HepG2 (cell line): ENCODE data around the gene CSNK1D. TPM values are rescaled to one million over a fixed set of nuclear protein-coding genes. Genes with fewer than 3 reads are reported as not detected.

Experiments used
- ADNP ChIP-seq: sonication (generic); formaldehyde crosslinking; IDR thresholded peaks from 2 replicates; pipeline ENCODE4 v1.4.0; 2020; ENCODE audit warnings: missing genetic modification reagents
- AFF4 ChIP-seq: sonication (generic); formaldehyde crosslinking; IDR thresholded peaks from 2 replicates; pipeline ENCODE4 v1.4.0; 2020; ENCODE audit warnings: missing genetic modification reagents
- CENPBD1 ChIP-seq: sonication (generic); formaldehyde crosslinking; IDR thresholded peaks from 2 replicates; pipeline ENCODE4 v1.8.0; 2022; ENCODE audit warnings: missing genetic modification reagents, low read depth, mild to moderate bottlenecking, borderline replicate concordance
- DPF2 ChIP-seq: sonication (generic); formaldehyde crosslinking; IDR thresholded peaks from 2 replicates; pipeline ENCODE4 v1.4.0; 2020; ENCODE audit warnings: mild to moderate bottlenecking, low read depth, missing genetic modification reagents, borderline replicate concordance
- DRAP1 ChIP-seq: IDR thresholded peaks from 2 replicates; pipeline ENCODE4 v1.6.1; 2016; ENCODE audit warnings: missing genetic modification reagents, missing compliant biosample characterization
- ERF ChIP-seq: IDR thresholded peaks from 2 replicates; pipeline ENCODE4 v1.6.1; 2018; ENCODE audit warnings: missing biosample characterization, missing genetic modification reagents
- GATAD2A ChIP-seq: IDR thresholded peaks from 2 replicates; pipeline ENCODE4 v1.6.1; 2016
- GLI4 ChIP-seq: sonication (generic); formaldehyde crosslinking; IDR thresholded peaks from 2 replicates; pipeline ENCODE4 v1.5.1; 2020; ENCODE audit warnings: missing genetic modification reagents, mild to moderate bottlenecking, moderate library complexity, borderline replicate concordance
- ISX ChIP-seq: sonication (generic); formaldehyde crosslinking; conservative IDR thresholded peaks from 2 replicates; pipeline ENCODE4 v1.5.0; 2020; ENCODE audit warnings: missing genetic modification reagents
- MAFK ChIP-seq, 2 experiments: IDR thresholded peaks in 1 of 2; conservative IDR thresholded peaks in 1 of 2; 2 replicates each; pipeline ENCODE4 v1.6.1; 2011; ENCODE audit warnings: improper control_type of control experiment in 2 of 2, low read length in 2 of 2
- PLSCR1 ChIP-seq: sonication (generic); formaldehyde crosslinking; IDR thresholded peaks from 2 replicates; pipeline ENCODE4 v1.5.0; 2020; ENCODE audit warnings: missing genetic modification reagents, mild to moderate bottlenecking, borderline replicate concordance
- POGZ ChIP-seq: sonication (generic); formaldehyde crosslinking; IDR thresholded peaks from 2 replicates; pipeline ENCODE4 v1.4.0; 2020; ENCODE audit warnings: mild to moderate bottlenecking, missing genetic modification reagents
- PREB ChIP-seq: sonication (generic); formaldehyde crosslinking; IDR thresholded peaks from 2 replicates; pipeline ENCODE4 v1.4.0; 2020; ENCODE audit warnings: missing genetic modification reagents
- SNAI1 ChIP-seq: sonication (generic); formaldehyde crosslinking; IDR thresholded peaks from 2 replicates; pipeline ENCODE4 v1.5.0; 2020; ENCODE audit warnings: mild to moderate bottlenecking, missing genetic modification reagents, borderline replicate concordance
- TAF1 ChIP-seq: sonication (generic); formaldehyde crosslinking; IDR thresholded peaks from 2 replicates; pipeline ENCODE4 v1.4.0; 2020; ENCODE audit warnings: missing genetic modification reagents
- TP53 ChIP-seq: sonication (generic); formaldehyde crosslinking; conservative IDR thresholded peaks from 2 replicates; pipeline ENCODE4 v1.4.0; 2020; ENCODE audit warnings: missing genetic modification reagents
- ZBTB7B ChIP-seq: sonication (generic); formaldehyde crosslinking; IDR thresholded peaks from 2 replicates; pipeline ENCODE4 v1.4.0; 2020; ENCODE audit warnings: missing genetic modification reagents
- ZNF343 ChIP-seq: sonication (generic); formaldehyde crosslinking; IDR thresholded peaks from 2 replicates; pipeline ENCODE4 v1.4.0; 2020; ENCODE audit warnings: mild to moderate bottlenecking, missing genetic modification reagents
- ZNF350 ChIP-seq: sonication (generic); formaldehyde crosslinking; IDR thresholded peaks from 2 replicates; pipeline ENCODE4 v1.4.0; 2020; ENCODE audit warnings: mild to moderate bottlenecking, low read depth, missing genetic modification reagents, borderline replicate concordance
- ZNF414 ChIP-seq: sonication (generic); formaldehyde crosslinking; IDR thresholded peaks from 2 replicates; pipeline ENCODE4 v1.5.0; 2020; ENCODE audit warnings: missing genetic modification reagents
- ZNF496 ChIP-seq: sonication (generic); formaldehyde crosslinking; IDR thresholded peaks from 2 replicates; pipeline ENCODE4 v1.8.1; 2023; ENCODE audit warnings: mild to moderate bottlenecking, moderate library complexity, missing genetic modification reagents; ENCODE audit not compliant: insufficient replicate concordance
- ZNF558 ChIP-seq: sonication (generic); formaldehyde crosslinking; IDR thresholded peaks from 2 replicates; pipeline ENCODE4 v1.9.0; 2022; ENCODE audit warnings: mild to moderate bottlenecking, missing genetic modification reagents, borderline replicate concordance
- ZNF720 ChIP-seq: sonication (generic); formaldehyde crosslinking; IDR thresholded peaks from 2 replicates; pipeline ENCODE4 v1.4.0; 2020; ENCODE audit warnings: missing genetic modification reagents
- polyA plus RNA-seq, 8 experiments: library from polyadenylated mRNA; depleted of rRNA in 3 of 8; stranded (reverse) in 7 of 8; unstranded in 1 of 8; fragments of >200 nt; fragmentation: Illumina TruSeq in 4 of 8; extraction: Trizol in 4 of 8; gene quantifications; 2 replicates each; pipeline versions ENCODE4 v1.2.1 to v1.2.3, GENCODE V29; 2011 to 2016; ENCODE audit warnings: low read depth in 4 of 8, missing spikeins in 1 of 8, mixed read lengths in 1 of 8; ENCODE audit not compliant: insufficient read depth in 1 of 8
- total RNA-seq, 5 experiments: library from RNA; depleted of rRNA; stranded (reverse); fragments of >200 nt; fragmentation: Illumina TruSeq; extraction: Trizol; gene quantifications; 2 replicates each; pipeline ENCODE4 v1.2.3, GENCODE V29; 2016; ENCODE audit warnings: low read depth in 1 of 5

Gene CSNK1D
- total and polyA plus RNA-seq, 2 of the 13 experiments (the other 11 are each of a cell fraction or from before 2014, with no cell fraction given): 31.5 to 128 TPM

GRCh38 chr17:82205720-82206508 lies 67.6 kb downstream of the CSNK1D start (continued):
- TF ChIP-seq ZNF496 (CRISPR knock-in tag): no peak
- TF ChIP-seq ZNF720 (CRISPR knock-in tag): no peak
- TF ChIP-seq DPF2: no peak
- peak; percentile 75 to 90 for TF ChIP-seq MAFK (conservative IDR thresholded peaks at IDR 0.05 in 1 of 2, IDR thresholded peaks at IDR 0.05 in 1 of 2; ENCODE audit: low read length in 2 of 2)
- TF ChIP-seq ADNP (CRISPR knock-in tag): no peak
- TF ChIP-seq SNAI1 (CRISPR knock-in tag): no peak
- TF ChIP-seq ZBTB7B (CRISPR knock-in tag): peak; percentile 76; the same call in 1 of the 2 replicates
- TF ChIP-seq ZNF350 (CRISPR knock-in tag): peak; percentile 66; the same call in 1 of the 2 replicates
- no peak for TF ChIP-seq GLI4 (CRISPR knock-in tag)
- no peak for TF ChIP-seq POGZ (CRISPR knock-in tag)
- 0 out of 2 replicates have a peak, but pooled peaks have one; percentile 36 for TF ChIP-seq PREB
- TF ChIP-seq ZNF343 (CRISPR knock-in tag): no peak
- peak; percentile 86 for TF ChIP-seq ERF (CRISPR knock-in tag)
- peak; percentile 28; the same call in 1 of the 2 replicates for TF ChIP-seq TAF1 (CRISPR knock-in tag)
- no peak for TF ChIP-seq AFF4 (CRISPR knock-in tag)
- no peak for TF ChIP-seq ZNF558 (CRISPR knock-in tag)
- TF ChIP-seq CENPBD1: no peak
- peak; percentile 73 for TF ChIP-seq DRAP1 (CRISPR knock-in tag)
- peak; percentile 81 for TF ChIP-seq GATAD2A (CRISPR knock-in tag)
- TF ChIP-seq PLSCR1 (CRISPR knock-in tag): no peak
- peak; percentile 34; the same call in 1 of the 2 replicates for TF ChIP-seq TP53
- peak; percentile 61; the same call in 1 of the 2 replicates for TF ChIP-seq ZNF414 (CRISPR knock-in tag)
- TF ChIP-seq ISX (CRISPR knock-in tag): no peak
